GM18517 (cell line): Measurements from ENCODE around the gene CHAC1.
"Not testable (repeated sequence)": the region's sequence is repeated elsewhere in the genome, so short reads cannot be mapped to it uniquely, and the experiment has no call there.

Experiments
- ATAC-seq: cut with Tn5 transposase; IDR thresholded peaks from one replicate; pipeline ENCODE4 v1.9.1; 2021; ENCODE audit warnings: mild to moderate bottlenecking, moderate library complexity; ENCODE audit not compliant: unreplicated experiment

The CHAC1 gene

DNA sequence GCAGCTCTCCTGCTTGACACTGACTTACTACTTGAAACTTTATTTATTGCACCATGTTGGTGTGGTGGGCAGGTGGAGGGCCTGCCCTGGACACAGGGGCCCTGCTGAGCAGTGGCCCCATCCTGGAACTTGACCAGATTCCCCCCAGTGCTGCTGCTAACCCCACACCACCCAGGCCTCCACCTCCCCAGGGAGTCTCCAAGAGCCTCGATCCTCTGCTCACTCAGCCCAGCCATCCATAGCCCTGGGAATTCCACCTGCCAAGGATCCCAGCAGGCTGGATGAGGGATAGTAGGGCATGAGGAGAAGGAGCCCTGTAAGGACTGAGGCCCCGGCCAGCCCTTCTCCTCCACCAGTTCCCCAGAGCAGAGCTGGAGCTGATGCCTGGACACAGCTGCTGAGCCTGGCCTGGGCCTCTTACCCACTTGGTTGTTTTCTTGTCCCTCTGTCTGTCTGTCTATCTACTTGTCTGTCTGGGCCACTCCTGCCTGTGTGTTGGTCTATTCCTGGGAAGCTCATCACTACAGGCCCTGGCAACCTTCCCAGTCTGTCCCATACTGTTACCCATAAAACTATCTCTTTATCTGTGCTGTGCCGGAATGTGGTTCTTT lies 2.8 kb downstream of the CHAC1 start:
- ATAC-seq: no peak

- ATAC-seq: no peak
These were observed 3.3 kb downstream of the CHAC1 start for GRCh38 chr15:40956541-40956982.

- no peak for ATAC-seq
These were observed 3.8 kb downstream of the CHAC1 start for GRCh38 chr15:40957041-40957555.

DNA sequence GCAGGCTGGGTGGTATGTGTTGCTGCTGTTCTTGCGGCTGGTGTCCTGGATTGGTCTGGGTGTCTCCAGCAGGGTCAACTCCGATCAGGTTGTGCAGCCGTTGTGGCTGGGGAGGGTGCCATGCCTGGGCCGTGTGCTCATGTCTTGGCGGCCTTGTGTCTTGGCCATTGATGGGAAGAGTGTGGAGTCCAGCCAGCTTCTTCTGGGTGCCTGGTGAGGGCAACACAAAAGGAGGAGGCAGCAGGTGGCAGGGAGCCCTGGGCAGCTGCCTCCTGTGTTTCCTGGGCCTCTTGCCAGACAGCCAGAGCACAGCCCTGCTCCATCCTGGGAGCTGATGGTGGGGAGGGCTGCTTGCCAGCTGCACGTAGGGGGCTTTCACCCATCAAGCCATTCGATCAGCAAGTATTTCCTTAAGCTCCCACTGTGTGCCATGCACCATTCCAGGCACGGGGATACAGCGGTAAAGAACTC lies 4.3 kb downstream of the CHAC1 start:
- ATAC-seq: no peak

- ATAC-seq: no peak
These were observed 4.9 kb downstream of the CHAC1 start for GRCh38 chr15:40958146-40958545.

GRCh38 chr15:40958723-40959122 lies 5.5 kb downstream of the CHAC1 start:
- ATAC-seq: no peak

DNA sequence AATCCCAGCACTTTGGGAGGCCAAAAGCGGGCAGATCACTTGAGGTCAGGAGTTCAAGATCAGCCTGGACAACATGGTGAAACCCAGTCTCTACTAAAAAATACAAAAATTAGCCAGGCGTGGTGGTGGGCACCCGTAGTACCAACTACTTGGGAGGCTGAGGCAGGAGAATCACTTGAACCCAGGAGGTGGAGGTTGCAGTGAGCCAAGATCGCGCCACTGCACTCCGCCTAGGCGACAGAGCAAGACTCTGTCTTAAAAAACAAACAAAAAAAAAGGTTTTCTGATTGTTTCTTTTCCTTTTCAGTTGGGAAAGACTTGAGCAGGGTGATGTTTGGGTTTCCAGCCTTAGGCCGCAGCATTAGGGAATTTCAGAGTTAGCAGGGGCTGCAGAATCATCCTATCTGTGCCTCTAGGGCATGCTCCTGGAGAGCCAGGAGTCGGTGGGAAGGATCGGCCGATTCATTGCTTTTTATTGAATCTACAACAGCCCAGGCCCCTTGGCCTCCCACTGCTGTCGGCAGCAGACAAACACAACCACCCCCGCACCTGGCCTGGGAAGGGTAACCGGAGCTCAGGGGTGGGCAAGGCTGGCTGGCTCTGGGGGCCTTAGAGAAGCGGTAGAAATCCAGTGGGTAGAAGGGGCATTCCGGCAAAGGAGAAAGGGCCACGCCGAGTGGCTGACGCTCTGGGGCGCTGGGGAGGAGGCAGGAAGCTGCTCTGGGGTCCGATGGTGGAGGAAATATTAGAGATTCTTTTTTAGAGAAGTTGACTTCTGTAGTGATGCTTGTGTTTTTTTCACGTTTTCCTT lies 6.3 kb downstream of the CHAC1 start:
- no peak for ATAC-seq

GRCh38 chr15:40960151-40960885 lies 7.0 kb downstream of the CHAC1 start:
- ATAC-seq: no peak

GRCh38 chr15:40960925-40961324 lies 7.7 kb downstream of the CHAC1 start:
- no peak for ATAC-seq

DNA sequence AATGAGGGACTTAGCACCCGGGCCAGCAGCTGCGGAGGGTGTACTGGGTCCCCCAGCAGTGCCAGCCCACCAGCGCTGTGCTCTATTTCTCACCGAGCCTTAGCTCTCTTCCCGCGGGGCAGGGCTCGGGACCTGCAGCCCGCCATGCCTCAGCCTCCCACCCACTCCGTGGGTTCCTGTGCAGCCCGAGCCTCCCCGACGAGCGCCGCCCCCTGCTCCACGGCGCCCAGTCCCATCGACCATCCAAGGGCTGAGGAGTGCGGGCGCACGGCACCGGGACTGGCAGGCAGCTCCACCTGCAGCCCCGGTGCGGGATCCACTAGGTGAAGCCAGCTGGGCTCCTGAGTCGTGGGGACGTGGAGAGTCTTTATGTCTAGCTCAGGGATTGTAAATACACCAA lies 8.5 kb downstream of the CHAC1 start:
- ATAC-seq: not testable (repeated sequence)

- not testable (repeated sequence) for ATAC-seq
These were observed 9.0 kb downstream of the CHAC1 start for GRCh38 chr15:40962317-40962716.

DNA sequence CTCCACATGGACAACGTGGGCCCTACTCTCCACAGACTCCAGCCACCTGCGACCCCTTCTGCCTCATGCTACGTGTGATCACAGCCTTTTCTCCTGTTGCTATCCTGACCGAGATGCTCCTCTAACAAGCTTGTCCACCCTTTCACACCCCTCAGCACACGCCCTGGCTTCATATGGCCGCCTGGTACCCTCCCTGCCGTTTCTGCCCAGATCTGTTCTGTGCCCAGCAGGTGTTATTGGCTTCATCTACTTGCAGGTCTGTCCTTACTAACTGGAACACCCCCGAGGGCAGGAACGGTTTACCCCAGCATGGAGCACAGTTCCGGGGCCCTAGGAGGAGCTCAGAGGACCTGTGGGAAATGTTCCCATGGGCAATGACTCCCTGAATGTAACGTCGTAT lies 9.9 kb downstream of the CHAC1 start:
- ATAC-seq: no peak

GRCh38 chr15:40964006-40964405 lies 10.7 kb downstream of the CHAC1 start:
- no peak for ATAC-seq

DNA sequence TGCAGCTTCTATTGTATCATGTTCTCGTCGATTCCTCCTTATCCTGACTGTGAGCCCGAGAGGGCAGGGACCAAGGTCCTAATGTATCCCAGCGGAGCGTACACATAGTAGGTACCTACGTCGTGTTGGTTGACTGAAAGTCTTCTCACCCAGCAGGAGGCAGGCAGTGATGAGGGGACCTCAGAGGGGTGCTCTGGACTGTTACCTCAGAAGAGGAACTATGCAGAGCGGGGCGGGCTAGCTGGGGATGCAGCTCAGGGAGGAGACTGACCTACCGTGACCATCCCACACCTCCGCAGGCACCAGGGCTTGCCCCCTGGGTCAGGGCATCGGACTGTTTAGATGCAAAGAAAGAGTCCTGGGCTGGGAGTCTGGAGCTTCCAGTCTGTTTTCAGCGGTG lies 11.4 kb downstream of the CHAC1 start:
- no peak for ATAC-seq

- no peak for ATAC-seq
These were observed 15.2 kb downstream of the CHAC1 start for GRCh38 chr15:40968290-40969085.

- no peak for ATAC-seq
These were observed 16.1 kb downstream of the CHAC1 start for GRCh38 chr15:40969363-40969762.

GRCh38 chr15:40974879-40975278 lies 21.6 kb downstream of the CHAC1 start:
- ATAC-seq: no peak

- no peak for ATAC-seq
These were observed 23.5 kb downstream of the CHAC1 start for GRCh38 chr15:40976819-40977218.

DNA sequence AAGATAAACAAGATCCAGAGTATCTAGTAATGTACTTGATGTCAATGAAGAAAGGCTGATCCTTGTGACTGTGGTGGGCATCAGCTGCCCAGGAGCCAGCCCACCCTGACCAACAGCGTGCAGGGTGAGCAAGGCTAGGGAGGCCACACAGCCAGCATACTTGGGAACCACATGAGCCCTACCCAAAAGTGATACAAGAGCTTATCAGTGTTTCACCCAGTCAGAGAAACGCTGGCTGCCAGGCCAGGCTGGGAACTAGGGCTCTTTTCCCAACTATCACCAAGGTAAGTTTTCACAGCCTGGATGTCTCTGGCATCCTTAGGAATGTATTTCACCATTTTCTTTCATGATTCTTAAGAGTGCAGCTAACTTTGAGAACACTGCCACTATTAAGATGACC lies 24.9 kb downstream of the CHAC1 start:
- ATAC-seq: no peak

- ATAC-seq: no peak
These were observed 25.3 kb downstream of the CHAC1 start for GRCh38 chr15:40978562-40978961.

DNA sequence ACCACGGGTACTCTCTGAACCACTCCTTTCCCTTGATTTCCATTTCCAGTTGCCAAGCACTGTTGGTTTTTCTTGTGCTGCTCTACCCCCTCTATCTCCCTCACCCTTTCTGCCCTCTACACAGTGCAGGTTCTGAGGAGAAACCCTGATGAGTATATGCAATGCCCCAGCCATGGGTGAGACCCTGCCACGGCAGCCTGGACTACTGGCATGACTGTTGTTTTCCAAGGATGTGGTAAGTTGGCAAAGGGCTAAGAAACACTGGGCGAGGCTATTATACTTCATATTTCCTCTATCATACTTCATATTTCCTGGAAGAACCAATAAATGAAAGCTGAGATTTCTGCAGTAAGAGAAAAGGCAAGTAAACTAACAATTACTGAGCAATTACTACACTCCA lies 27.9 kb downstream of the CHAC1 start:
- ATAC-seq: no peak
